ENCODE results near the gene PRDM15. TPM values are rescaled to one million over a fixed set of nuclear protein-coding genes. Genes with fewer than 3 reads are reported as not detected.

Gene PRDM15
- total and polyA plus RNA-seq, 8 donors: 6.2 to 10.0 (median 7.3) TPM

DNA sequence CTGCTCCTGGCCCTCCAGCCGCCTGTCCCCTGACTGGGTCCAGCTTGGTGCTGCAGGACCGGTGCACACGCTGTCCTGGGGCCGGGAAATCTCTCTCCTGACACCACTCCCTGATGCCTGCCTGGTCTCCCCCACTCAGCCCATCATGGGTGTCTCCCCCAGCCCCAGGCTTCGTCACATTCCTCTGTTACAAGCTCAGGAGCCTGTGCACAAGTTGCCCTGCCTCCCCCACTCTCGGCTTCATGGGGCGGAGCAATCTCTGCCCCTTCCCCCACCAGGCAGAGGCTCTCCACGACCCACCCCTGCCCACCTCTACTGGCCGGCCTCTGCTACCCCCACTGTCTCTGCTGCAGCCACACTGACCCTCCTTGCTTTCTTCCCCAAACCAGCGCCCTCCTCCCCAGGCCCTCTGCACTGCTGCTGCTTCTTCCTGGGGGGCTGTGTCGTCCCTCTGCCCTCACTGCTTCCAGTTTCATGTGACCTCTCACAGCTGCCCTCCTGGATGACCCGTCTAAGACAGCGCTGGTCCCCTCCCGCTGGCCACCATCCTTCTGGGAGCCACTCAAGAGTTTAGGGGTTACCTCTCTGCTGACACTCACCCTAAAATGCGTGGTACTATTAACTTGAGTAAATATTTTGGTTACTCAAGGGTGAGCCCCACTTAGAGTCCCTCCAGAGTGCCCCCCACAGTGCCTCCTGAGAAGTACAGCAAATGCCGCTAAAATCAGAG lies 106.6 kb downstream of the PRDM15 start:
- no peak overlapping the region for H3K4me3 ChIP-seq
- intact Hi-C loops (cut with DNase I): no loop called here

DNA sequence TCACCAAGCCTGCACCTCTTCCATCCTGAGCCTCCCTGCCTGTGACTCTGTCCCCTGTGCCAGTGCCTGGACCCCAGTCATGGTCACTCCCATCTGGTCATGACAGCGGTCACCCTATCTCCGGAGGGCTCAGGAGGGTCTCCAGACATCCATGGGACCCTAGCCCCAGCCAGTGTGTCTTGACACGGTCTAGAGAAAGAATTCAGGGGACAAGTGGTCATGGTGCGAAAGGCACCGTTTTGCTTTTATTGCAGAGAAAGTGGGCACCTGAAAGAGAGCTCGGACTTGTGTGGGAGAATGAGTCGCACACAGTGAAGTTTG lies 107.6 kb downstream of the PRDM15 start:
- H3K27ac ChIP-seq: no peak overlapping the region
- TF ChIP-seq, protein P1, sequence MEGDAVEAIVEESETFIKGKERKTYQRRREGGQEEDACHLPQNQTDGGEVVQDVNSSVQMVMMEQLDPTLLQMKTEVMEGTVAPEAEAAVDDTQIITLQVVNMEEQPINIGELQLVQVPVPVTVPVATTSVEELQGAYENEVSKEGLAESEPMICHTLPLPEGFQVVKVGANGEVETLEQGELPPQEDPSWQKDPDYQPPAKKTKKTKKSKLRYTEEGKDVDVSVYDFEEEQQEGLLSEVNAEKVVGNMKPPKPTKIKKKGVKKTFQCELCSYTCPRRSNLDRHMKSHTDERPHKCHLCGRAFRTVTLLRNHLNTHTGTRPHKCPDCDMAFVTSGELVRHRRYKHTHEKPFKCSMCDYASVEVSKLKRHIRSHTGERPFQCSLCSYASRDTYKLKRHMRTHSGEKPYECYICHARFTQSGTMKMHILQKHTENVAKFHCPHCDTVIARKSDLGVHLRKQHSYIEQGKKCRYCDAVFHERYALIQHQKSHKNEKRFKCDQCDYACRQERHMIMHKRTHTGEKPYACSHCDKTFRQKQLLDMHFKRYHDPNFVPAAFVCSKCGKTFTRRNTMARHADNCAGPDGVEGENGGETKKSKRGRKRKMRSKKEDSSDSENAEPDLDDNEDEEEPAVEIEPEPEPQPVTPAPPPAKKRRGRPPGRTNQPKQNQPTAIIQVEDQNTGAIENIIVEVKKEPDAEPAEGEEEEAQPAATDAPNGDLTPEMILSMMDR (IDR thresholded peaks at IDR 0.05): no peak
- intact Hi-C loops (cut with DNase I): no loop called here
- DNase-seq (no peak), ATAC-seq (no peak)
- H3K36me3 ChIP-seq: no peaks in the 10 kb centered on the region
- H3K4me1 ChIP-seq: peaks cover 13 to 24% of the 10 kb centered on the region in 2 donors
- peaks cover 27 to 87% of the 10 kb centered on the region in 2 donors for H3K27me3 ChIP-seq
- H3K9me3 ChIP-seq: no peaks in the 10 kb centered on the region
- no peak overlapping the region for H3K4me3 ChIP-seq

More for the DNA sequence above, 106.6 kb downstream of the PRDM15 start:
- ATAC-seq (no peak), DNase-seq (no peak)
- Histone ChIP-seq H3K4me1 (peaks cover 6 to 15% of the 10 kb centered on the region in 2 donors), H3K9me3 (no peaks in the 10 kb centered on the region), H3K27ac (no peak overlapping the region), H3K36me3 (no peaks in the 10 kb centered on the region), H3K27me3 (peaks cover 18 to 82% of the 10 kb centered on the region in 2 donors)
- TF ChIP-seq, protein P1 (IDR thresholded peaks at IDR 0.05): no peak

GRCh38 chr21:41770901-41771624 lies 108.1 kb downstream of the PRDM15 start:
- DNase-seq (no peak), ATAC-seq (no peak)
- TF ChIP-seq, protein P1 (IDR thresholded peaks at IDR 0.05): no peak
- H3K36me3 ChIP-seq: no peaks in the 10 kb centered on the region
- no peak overlapping the region for H3K4me3 ChIP-seq
- intact Hi-C loops (cut with DNase I): no loop called here
- H3K27ac ChIP-seq: no peak overlapping the region
- H3K9me3 ChIP-seq: no peaks in the 10 kb centered on the region
- H3K4me1 ChIP-seq: peaks cover 13 to 28% of the 10 kb centered on the region in 2 donors
- H3K27me3 ChIP-seq: peaks cover 32 to 92% of the 10 kb centered on the region in 2 donors

- Histone ChIP-seq H3K27me3 (peaks cover 44 to 94% of the 10 kb centered on the region in 2 donors), H3K4me3 (no peak overlapping the region), H3K9me3 (no peaks in the 10 kb centered on the region), H3K4me1 (peaks cover 13 to 28% of the 10 kb centered on the region in 2 donors), H3K36me3 (no peaks in the 10 kb centered on the region), H3K27ac (no peak overlapping the region)
- TF ChIP-seq, protein P1 (IDR thresholded peaks at IDR 0.05): no peak
- intact Hi-C loops (cut with DNase I): no loop called here
- no peak for ATAC-seq
- DNase-seq: no peak
These were observed 109.2 kb downstream of the PRDM15 start for GRCh38 chr21:41769933-41770332.

DNA sequence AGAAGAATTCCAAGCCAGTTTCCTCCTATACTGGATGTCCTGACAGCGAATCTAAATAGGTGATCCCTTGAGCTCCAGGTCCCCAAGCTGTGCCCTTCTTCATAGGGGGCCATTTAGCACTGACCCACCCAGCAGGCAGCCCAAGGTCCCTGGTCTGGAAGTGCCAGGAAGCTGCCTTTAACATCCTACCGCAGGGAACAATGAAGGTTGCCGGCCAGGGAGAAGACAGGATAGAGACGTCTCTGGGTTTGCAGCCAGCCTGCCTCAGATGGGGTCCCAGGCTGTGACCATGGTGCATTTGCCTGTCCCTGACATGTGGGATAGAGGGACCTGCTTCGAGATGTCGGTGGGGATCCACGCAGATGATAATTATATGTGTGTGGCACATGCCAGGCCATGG lies 109.6 kb downstream of the PRDM15 start:
- Histone ChIP-seq H3K36me3 (no peaks in the 10 kb centered on the region), H3K4me1 (peaks cover 13 to 28% of the 10 kb centered on the region in 2 donors), H3K27ac (no peak overlapping the region), H3K4me3 (no peak overlapping the region), H3K9me3 (no peaks in the 10 kb centered on the region), H3K27me3 (peaks cover 45 to 95% of the 10 kb centered on the region in 2 donors)
- TF ChIP-seq, protein P1 (IDR thresholded peaks at IDR 0.05): no peak
- no peak for DNase-seq
- intact Hi-C loops (cut with DNase I): no loop called here
- ATAC-seq: no peak

All from left lung (tissue), 10 donors.